HFFc6 (cell line): ENCODE measurements around the gene UVRAG. TPM values are rescaled to one million over a fixed set of nuclear protein-coding genes. Genes with fewer than 3 reads are reported as not detected.

Experiments
- DNase-seq: peaks from one replicate; pipeline ENCODE4 v3.0.0-alpha.2; 2018
- H3K27ac Mint-ChIP-seq: 2 replicates; pipeline ENCODE4 v1.8.0; 2020; ENCODE audit warnings: mild to moderate bottlenecking, mixed read lengths
- H3K27me3 Mint-ChIP-seq: 2 replicates; pipeline ENCODE4 v1.8.0; 2021; ENCODE audit warnings: mild to moderate bottlenecking, moderate library complexity, mixed read lengths; ENCODE audit not compliant: insufficient read depth
- H3K36me3 Mint-ChIP-seq: 2 replicates; pipeline ENCODE4 v1.8.0; 2021; ENCODE audit warnings: low read depth, mixed read lengths
- H3K4me1 Mint-ChIP-seq: 2 replicates; pipeline ENCODE4 v1.8.0; 2020; ENCODE audit warnings: low read depth, mixed read lengths
- H3K4me3 Mint-ChIP-seq: 2 replicates; pipeline ENCODE4 v1.8.0; 2020; ENCODE audit warnings: mild to moderate bottlenecking, moderate library complexity, mixed read lengths
- H3K9me3 Mint-ChIP-seq: 2 replicates; pipeline ENCODE4 v1.8.0; 2020; ENCODE audit warnings: mild to moderate bottlenecking, mixed read lengths
- total RNA-seq, 6 experiments: library from RNA; stranded (reverse); fragmentation: NEBNext Ultra II Directional; extraction: Animal tissue kit (Norgen Biotek cat#: 25700); gene quantifications; 2 replicates in 1 of 6; 3 replicates in 5 of 6; pipeline ENCODE4 v1.2.3, GENCODE V29; 2021
- TF ChIP-seq, protein P1 (sequence below): fragments of 200-600 bp; sonication (generic); IDR thresholded peaks from 2 replicates; pipeline ENCODE4 v1.5.0; 2021; ENCODE audit warnings: antibody characterized with exemption, mild to moderate bottlenecking

UVRAG gene
- total RNA-seq, 6 experiments from 2014 or later, result 9.4 to 12.9 (median 10.7) TPM

DNA sequence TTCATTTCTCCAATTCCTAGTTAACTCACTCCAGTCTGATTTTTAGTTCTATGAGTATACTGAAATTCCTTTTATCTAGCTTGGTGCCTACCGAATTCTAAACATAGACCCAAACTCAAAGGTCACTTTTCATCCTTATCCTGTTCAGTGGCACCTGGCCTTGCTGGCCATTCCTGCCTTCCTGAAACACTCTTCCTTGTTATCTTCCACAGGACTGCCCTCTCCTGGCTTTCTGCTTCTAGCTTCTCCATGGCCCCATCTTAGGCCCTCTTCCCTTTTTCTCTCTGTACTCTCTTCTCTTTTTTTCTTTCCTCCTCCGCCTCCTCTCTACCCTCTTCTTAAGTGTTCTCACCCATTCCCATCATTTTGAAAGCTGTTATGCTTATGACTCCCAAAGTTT is 304.0 kb downstream of the UVRAG start:
- peaks cover 8% of the 10 kb centered on the region; the same call in 1 of the 2 replicates for H3K36me3 Mint-ChIP-seq
- DNase-seq, result no peak
- H3K4me3 Mint-ChIP-seq, result no peak overlapping the region
- H3K4me1 Mint-ChIP-seq, result peaks cover 8% of the 10 kb centered on the region
- H3K27ac Mint-ChIP-seq, result no peak overlapping the region
- TF ChIP-seq, protein P1, sequence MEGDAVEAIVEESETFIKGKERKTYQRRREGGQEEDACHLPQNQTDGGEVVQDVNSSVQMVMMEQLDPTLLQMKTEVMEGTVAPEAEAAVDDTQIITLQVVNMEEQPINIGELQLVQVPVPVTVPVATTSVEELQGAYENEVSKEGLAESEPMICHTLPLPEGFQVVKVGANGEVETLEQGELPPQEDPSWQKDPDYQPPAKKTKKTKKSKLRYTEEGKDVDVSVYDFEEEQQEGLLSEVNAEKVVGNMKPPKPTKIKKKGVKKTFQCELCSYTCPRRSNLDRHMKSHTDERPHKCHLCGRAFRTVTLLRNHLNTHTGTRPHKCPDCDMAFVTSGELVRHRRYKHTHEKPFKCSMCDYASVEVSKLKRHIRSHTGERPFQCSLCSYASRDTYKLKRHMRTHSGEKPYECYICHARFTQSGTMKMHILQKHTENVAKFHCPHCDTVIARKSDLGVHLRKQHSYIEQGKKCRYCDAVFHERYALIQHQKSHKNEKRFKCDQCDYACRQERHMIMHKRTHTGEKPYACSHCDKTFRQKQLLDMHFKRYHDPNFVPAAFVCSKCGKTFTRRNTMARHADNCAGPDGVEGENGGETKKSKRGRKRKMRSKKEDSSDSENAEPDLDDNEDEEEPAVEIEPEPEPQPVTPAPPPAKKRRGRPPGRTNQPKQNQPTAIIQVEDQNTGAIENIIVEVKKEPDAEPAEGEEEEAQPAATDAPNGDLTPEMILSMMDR, result no peak
- no peaks in the 10 kb centered on the region for H3K27me3 Mint-ChIP-seq
- no peaks in the 10 kb centered on the region for H3K9me3 Mint-ChIP-seq

DNA sequence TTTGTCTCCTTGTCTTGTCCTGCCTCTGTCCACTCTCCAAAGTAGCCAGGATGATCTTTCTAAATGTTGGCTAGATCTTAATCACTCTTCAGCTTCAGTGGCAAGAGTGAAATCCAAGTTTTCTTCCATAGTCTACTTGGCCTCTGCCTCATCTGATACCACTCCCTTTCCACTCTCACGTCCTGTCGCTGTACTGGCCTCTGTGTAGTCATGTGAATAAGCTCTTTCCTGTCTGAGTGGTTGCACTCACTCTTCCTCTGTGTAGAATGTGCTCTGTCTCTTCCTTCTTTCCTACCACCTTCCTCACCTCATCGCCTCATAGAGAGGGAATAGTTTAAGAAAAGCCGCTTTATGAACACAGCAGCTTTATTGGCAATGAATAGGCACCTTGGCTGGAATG is 304.8 kb downstream of the UVRAG start:
- no peak overlapping the region for H3K27ac Mint-ChIP-seq
- no peaks in the 10 kb centered on the region for H3K27me3 Mint-ChIP-seq
- no peak overlapping the region for H3K4me3 Mint-ChIP-seq

DNA sequence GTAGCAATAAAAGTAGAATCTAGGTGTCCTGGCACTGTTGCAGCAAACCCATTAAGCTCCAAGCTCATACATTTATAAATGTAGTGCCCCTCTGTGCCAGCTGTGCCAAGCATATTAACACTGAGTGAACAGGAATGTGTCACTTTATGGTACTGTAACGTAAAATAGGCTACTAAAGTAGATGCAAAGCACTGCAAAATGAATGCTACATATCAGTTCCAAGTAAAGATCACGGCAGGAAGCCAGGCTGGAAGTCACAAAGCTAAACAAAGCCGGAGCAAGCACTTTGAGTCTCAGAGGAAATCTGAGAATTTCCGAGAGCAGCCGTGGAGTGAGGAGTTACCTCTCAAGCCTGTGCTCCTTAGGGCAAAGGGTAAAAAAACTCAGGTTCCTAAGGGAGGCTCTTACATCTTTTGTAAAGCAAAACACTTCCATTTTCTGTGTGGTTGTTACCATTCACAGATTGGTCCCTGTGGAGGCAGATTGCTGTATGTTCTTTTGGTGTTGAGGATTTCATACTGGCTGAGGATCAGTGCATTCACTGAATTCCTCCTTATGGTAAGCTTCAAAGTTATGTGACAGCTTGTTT is 305.6 kb downstream of the UVRAG start:
- H3K9me3 Mint-ChIP-seq, result no peaks in the 10 kb centered on the region
- TF ChIP-seq, protein P1, result no peak
- DNase-seq, result no peak
- H3K27ac Mint-ChIP-seq, result no peak overlapping the region
- peaks cover 8% of the 10 kb centered on the region; the same call in 1 of the 2 replicates for H3K36me3 Mint-ChIP-seq
- no peak overlapping the region for H3K4me3 Mint-ChIP-seq
- no peaks in the 10 kb centered on the region for H3K27me3 Mint-ChIP-seq
- H3K4me1 Mint-ChIP-seq, result peaks cover 15% of the 10 kb centered on the region

More for the DNA sequence above, 304.8 kb downstream of the UVRAG start:
- TF ChIP-seq, protein P1, result no peak
- Mint-ChIP-seq H3K9me3 (no peaks in the 10 kb centered on the region), H3K36me3 (peaks cover 8% of the 10 kb centered on the region; the same call in 1 of the 2 replicates), H3K4me1 (peaks cover 8% of the 10 kb centered on the region)
- no peak for DNase-seq

DNA sequence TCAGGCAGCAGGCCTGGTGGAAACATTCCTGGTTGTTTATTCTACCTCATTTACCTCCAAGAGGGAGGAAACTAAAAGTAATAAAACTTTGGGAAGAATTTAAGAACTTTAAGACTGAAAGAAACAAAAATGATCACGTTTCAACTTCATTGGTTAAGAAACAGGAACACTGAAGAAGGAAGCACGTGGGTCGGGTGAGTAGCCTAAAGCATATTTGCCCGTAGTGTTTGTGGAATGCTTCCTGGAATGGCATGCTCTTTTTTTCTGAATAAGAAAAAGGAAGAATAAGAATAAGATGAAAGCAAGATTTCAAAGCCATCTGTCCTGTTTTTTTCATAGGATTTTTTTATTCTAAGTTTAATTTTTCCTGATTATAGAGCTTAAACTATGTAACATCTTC is 308.2 kb downstream of the UVRAG start:
- Mint-ChIP-seq H3K27ac (peak overlapping the region; percentile 33; the same call in 1 of the 2 replicates), H3K27me3 (no peaks in the 10 kb centered on the region), H3K4me3 (no peak overlapping the region), H3K36me3 (peaks cover 4% of the 10 kb centered on the region; the same call in 1 of the 2 replicates), H3K9me3 (no peaks in the 10 kb centered on the region), H3K4me1 (peaks cover 15% of the 10 kb centered on the region)
- TF ChIP-seq, protein P1, result no peak
- peak; percentile 40 for DNase-seq

DNA sequence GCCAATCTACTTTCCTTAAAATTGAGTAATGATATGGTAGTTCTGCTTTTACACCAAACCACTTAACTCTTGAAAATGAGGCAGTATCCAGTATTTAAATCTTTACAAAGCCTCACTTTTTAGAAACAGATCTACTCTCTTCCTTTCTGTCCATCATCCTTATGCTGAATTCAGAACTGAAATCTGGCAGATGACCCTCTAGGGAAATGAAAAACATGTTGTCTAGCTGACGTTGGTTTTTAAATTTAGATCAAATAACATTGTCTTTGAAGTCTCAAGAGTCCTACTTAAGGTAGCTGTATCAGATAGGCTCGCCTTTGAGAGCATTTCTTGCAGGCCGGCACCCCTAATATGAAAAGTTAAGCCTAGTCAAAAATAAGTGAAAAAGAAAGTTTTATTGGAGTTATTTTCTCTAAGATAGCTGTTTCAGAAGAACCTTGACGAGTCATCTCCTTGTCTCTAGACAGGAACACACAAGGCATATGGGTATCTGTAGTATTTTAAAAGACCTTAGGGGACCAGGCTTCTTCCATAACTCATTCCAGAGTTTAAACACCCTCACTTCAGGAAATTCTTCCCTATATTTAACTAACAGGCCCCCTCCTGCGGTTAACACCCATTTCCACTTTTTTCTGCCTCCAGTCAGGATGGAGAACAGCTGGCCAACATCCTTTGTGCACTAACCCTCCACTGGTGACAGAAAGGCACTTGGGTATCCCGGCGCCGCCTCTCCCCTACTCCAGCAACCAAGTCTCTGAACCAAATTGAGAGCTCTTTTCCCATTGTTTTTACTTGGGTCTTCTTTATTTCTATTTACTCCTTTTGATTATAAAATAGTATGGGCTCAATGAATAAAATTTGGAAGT is 310.1 kb downstream of the UVRAG start:
- no peak for DNase-seq
- Mint-ChIP-seq H3K4me3 (no peak overlapping the region), H3K27ac (no peak overlapping the region), H3K36me3 (peaks cover 4% of the 10 kb centered on the region; the same call in 1 of the 2 replicates), H3K9me3 (no peaks in the 10 kb centered on the region), H3K27me3 (no peaks in the 10 kb centered on the region; the same call in 1 of the 2 replicates), H3K4me1 (peaks cover 15% of the 10 kb centered on the region)
- TF ChIP-seq, protein P1, result no peak
